ENCODE data around the gene CRIM1. TPM values are rescaled to one million over a fixed set of nuclear protein-coding genes. Genes with fewer than 3 reads are reported as not detected.

Gene CRIM1
- total and polyA plus RNA-seq, 7 donors = 10.2 to 68.1 (median 53.1) TPM

GRCh38 chr2:36416370-36417165 lies 61.0 kb downstream of the CRIM1 start:
- no peaks in the 10 kb centered on the region for H3K36me3 ChIP-seq (ENCODE audit: insufficient read depth in 1 of 2, low read depth in 1 of 2)
- WGBS, 3 donors = 44 to 59% (median 48%) methylated on average over 8 of the region's 8 CpGs
- no peak overlapping the region for H3K27ac ChIP-seq
- no peaks in the 10 kb centered on the region for H3K9me3 ChIP-seq
- TF ChIP-seq CTCF (IDR thresholded peaks at IDR 0.05) = no peak
- no peak overlapping the region for H3K4me3 ChIP-seq
- intact Hi-C loops (cut with DNase I) = loop anchor here in 1 of 2 donors (5.0 kb wide), 1 partner anchor 44 kb away; no protein-coding TSS in a partner anchor
- DNase-seq (no peak), ATAC-seq (peak in 3 of 4 donors; percentile 23 to 45 (median 26))
- H3K27me3 ChIP-seq (ENCODE audit: insufficient read depth in 3 of 3, low read length in 2 of 3) = no peaks in the 10 kb centered on the region
- H3K4me1 ChIP-seq = peaks cover 100% of the 10 kb centered on the region

GRCh38 chr2:36420569-36421181 lies 65.1 kb downstream of the CRIM1 start:
- peaks cover 0 to 2% of the 10 kb centered on the region in 2 donors for H3K36me3 ChIP-seq (ENCODE audit: insufficient read depth in 1 of 2, low read depth in 1 of 2)
- no peak for TF ChIP-seq CTCF (IDR thresholded peaks at IDR 0.05)
- H3K27ac ChIP-seq = peak overlapping the region; percentile 39
- no peak overlapping the region for H3K4me3 ChIP-seq
- peaks cover 98% of the 10 kb centered on the region for H3K4me1 ChIP-seq
- DNase-seq (no peak), ATAC-seq (peak in 2 of 4 donors; percentile 46 to 64)
- WGBS, 3 donors = 58 to 72% (median 63%) methylated on average over 6 of the region's 6 CpGs
- H3K9me3 ChIP-seq = no peaks in the 10 kb centered on the region
- H3K27me3 ChIP-seq (ENCODE audit: insufficient read depth in 3 of 3, low read length in 2 of 3) = no peaks in the 10 kb centered on the region
- intact Hi-C loops (cut with DNase I) = loop anchor here in 1 of 2 donors (10.0 kb wide), 1 partner anchor 46 kb away; no protein-coding TSS in a partner anchor

- WGBS, 3 donors = 92 to 97% (median 96%) methylated on average over 3 of the region's 3 CpGs
- ATAC-seq (no peak), DNase-seq (no peak)
- intact Hi-C loops (cut with DNase I) = loop anchor here in 1 of 2 donors (10.0 kb wide), 1 partner anchor 47 kb away; no protein-coding TSS in a partner anchor
- H3K4me1 ChIP-seq = peaks cover 98% of the 10 kb centered on the region
- H3K36me3 ChIP-seq (ENCODE audit: insufficient read depth in 1 of 2, low read depth in 1 of 2) = peaks cover 0 to 2% of the 10 kb centered on the region in 2 donors
- peak overlapping the region; percentile 39 for H3K27ac ChIP-seq
- no peak for TF ChIP-seq CTCF (IDR thresholded peaks at IDR 0.05)
- no peaks in the 10 kb centered on the region for H3K27me3 ChIP-seq (ENCODE audit: insufficient read depth in 3 of 3, low read length in 2 of 3)
- no peaks in the 10 kb centered on the region for H3K9me3 ChIP-seq
- no peak overlapping the region for H3K4me3 ChIP-seq
These were observed 65.8 kb downstream of the CRIM1 start for GRCh38 chr2:36421379-36421778.

GRCh38 chr2:36423172-36423571 lies 67.6 kb downstream of the CRIM1 start:
- Histone ChIP-seq H3K4me1 (peaks cover 95% of the 10 kb centered on the region), H3K27me3 (ENCODE audit: insufficient read depth in 3 of 3, low read length in 2 of 3) (no peaks in the 10 kb centered on the region), H3K9me3 (no peaks in the 10 kb centered on the region), H3K27ac (peak overlapping the region; percentile 43), H3K4me3 (no peak overlapping the region), H3K36me3 (ENCODE audit: insufficient read depth in 1 of 2, low read depth in 1 of 2) (peaks cover 0 to 2% of the 10 kb centered on the region in 2 donors)
- no peak for ATAC-seq
- intact Hi-C loops (cut with DNase I) = loop anchor here in 1 of 2 donors (10.0 kb wide), 1 partner anchor 48 kb away; no protein-coding TSS in a partner anchor
- no peak for DNase-seq
- WGBS, 3 donors = 68 to 78% (median 74%) methylated on average over 5 of the region's 5 CpGs
- TF ChIP-seq CTCF (IDR thresholded peaks at IDR 0.05) = no peak
